K562 treated with DMSO at 1 percent for 12 hours (cell line): ENCODE data around the gene TRIML1. TPM values are rescaled to one million over a fixed set of nuclear protein-coding genes. Genes with fewer than 3 reads are reported as not detected.

ENCODE experiments used
- total RNA-seq: library from RNA; unstranded; fragments of 300-600 nt; gene quantifications from 2 replicates; pipeline ENCODE4 v1.2.3, GENCODE V29; 2022; ENCODE audit not compliant: insufficient read depth

TRIML1 gene
- total RNA-seq = not detected in 2 replicates

GRCh38 chr4:188139141-188139540 lies at the start of gene TRIML1:
Gene TRIML1 (plus strand): TSS chr4:188139441. CDS start chr4:188139559, 118 bp downstream.

DNA sequence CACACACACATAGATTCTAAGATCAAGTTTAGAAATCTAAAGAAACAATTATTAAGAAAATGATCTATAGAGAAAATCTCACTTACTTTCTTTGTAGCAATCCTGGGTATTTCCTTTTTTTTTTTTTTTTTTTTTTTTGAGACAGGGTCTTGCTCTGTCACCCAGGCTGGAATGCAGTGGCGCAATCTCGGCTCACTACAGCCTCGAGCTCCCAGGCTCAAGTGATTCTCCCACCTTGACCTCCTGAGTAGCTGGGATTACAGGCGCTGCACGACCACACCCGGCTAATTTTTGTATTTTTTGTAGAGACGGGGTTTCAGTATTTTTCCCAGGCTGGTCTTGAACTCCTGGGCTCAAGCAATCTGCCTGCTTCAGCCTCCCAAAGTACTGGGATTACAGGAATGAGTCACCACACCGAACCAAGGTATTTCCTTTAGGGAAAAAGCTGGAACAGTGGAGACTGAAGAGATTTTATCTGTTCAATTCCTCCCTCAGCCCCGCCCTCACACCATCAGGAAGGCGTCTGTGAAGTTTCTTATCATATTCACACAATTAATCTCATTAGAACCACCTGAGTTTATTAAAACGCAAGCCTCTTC lies 30.0 kb upstream of the TRIML1 start, which contains the start of gene TRIML2:
TSS of gene TRIML2 (minus strand) at position 447 of the 599 bp plus-strand sequence. CDS start 4,235 bp downstream, outside the sequence.

Other genes starting within 250 kb of the TRIML1 start
- not detected in 2 replicates for gene ZFP42, start 143.7 kb upstream of the TRIML1 start, total RNA-seq
- not detected in 2 replicates for gene TRIML2, start 29.8 kb upstream of the TRIML1 start, total RNA-seq